NCI-H2171 (cell line): ENCODE data around the gene KSR1.

Experiments used
- DNase-seq: peaks from one replicate; lab custom pipeline; 2025; lab: John Stamatoyannopoulos, UW

Gene KSR1

DNA sequence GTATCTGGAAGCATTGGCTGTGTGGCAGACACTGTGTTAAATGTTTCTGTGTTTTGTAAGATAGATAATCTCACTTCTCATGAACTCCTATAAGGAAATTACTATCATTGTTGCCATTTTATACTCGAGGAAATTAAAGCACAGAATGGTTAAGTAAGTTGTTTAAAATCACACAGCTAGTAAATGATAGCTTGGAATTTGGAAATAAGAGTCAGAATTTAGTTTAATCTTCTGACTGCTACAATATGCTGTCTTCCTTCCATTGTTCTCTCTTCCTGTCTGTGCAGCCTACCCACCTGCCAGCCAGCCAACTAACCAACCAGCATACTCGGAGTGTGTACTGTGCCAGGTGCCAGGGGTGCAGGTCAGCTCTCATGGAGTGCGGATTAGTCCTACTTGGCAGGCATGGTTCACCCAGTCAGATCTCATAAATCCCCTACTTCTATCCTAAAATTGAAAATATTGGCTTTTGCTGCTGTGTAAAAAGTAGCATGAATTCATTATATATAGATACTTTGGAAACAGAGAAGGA is 94.8 kb downstream of the KSR1 start:
- no peak for DNase-seq

- no peak for DNase-seq
Measured at GRCh38 chr17:27551701-27552248, 95.5 kb downstream of the KSR1 start.

DNA sequence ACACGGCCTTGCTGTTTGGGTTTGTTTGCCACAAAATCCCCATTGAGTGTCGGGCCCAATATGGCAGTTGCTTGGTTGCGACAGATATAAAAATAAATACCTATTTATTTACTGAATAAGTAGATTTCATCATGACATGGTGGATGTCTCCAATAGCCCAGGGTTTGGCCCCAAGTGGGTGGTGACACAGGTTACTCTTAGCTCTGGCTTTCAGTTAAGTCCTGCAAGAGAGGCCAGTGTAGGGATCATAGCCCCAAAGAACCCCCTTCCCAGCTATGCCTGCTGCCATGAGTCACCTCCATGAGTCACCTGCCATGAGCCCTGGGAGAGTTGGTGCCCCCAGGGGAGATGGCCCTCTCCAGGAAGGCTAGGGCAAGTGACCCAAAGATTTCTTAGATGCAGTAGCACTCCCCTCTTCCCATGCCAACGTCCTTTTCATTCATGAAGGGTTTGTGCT is 96.1 kb downstream of the KSR1 start:
- DNase-seq = no peak

- DNase-seq = no peak
Measured at GRCh38 chr17:27553019-27553511, 96.8 kb downstream of the KSR1 start.

DNA sequence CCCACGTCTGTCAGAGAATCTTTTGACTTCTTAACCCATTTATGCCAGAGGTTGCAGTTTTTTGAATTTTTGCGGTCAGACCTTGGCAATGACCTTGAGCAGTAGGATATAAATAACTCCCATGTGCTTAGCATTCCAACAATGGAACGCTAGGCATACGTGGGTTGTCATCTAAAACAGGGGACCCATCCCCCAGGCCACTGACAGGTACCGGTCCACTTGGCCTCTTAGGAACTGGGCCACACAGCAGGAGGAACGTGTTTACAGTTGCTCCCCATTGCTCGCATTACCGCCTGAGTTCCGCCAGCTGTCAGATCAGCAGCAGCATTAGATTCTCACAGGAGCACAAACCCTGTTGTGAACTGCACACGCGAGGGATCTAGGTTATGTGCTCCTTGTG is 97.9 kb downstream of the KSR1 start:
- DNase-seq = no peak

DNA sequence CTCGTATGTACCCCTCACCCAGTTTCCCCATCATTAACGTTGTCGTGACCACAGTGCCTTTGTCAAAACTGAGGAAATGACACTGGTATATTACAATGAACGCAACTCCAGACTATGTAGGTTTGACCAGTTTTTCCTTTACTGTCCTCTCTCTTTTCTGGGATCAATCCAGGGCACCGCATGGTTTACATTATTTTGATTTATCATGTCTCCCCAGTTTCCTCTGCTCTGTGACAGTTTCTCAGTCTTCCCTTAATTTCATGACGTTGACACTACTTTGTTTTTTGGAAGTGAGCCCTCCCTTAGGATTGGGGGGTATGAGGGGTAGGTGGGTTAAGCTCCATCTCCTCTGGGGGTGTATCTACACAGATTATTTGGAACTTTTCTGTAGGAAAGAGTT is 98.7 kb downstream of the KSR1 start:
- no peak for DNase-seq

DNA sequence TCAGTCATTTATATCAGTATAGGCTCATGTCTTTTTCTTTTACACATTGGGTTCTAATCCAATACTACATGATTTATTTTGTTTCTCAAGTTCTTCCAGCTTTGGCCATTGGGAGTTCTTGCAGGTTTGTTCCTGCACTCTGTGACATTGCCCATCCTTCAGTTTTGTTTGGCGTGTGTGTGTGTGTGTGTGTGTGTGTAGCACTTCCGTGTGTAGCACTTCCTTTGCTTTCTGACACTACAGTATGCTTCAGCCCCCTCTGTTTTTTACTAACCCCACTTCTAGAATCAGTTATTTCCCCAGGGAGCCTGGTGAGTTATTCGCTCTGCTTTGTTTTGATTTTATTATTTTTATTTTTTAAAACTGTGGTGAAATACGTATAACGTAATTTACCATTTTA is 99.1 kb downstream of the KSR1 start:
- DNase-seq = no peak

- DNase-seq = no peak
Measured at GRCh38 chr17:27558341-27558740, 102.1 kb downstream of the KSR1 start.

DNA sequence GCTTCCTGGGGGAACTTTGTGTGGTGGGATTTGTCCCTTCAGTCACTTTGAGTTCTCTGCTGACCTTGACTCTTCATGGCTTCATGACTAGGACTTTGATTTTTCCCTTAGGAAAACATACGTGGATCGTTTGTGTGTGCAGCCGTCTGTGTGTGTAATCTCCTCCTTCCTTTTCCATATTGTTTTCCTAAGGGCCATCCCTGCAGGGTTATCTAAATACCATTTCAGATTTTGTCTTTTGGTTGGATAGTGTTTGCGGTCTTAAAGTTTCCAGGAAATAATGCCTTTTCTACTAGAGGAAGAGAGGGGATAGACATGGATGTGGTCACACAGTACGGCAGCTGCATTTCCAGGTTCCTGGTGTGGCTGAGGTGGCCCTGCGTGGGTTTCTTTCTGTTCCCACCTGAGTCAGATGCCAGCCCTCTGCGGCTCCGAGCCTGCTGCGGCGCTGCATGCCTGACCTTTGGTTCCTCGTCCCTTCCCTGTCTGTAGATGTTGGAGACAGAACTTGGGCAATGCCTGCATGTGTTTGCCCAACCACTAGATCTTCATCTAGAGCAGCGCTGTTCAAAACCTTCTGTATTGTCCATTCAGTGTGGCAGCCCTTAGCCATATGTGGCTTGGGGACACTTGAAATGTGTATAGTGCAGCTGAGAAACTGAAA is 102.7 kb downstream of the KSR1 start:
- DNase-seq = no peak

- DNase-seq = peak; percentile 87
Measured at GRCh38 chr17:27559506-27560481, 103.5 kb downstream of the KSR1 start.

GRCh38 chr17:27560668-27561067 is 104.4 kb downstream of the KSR1 start:
- no peak for DNase-seq

DNA sequence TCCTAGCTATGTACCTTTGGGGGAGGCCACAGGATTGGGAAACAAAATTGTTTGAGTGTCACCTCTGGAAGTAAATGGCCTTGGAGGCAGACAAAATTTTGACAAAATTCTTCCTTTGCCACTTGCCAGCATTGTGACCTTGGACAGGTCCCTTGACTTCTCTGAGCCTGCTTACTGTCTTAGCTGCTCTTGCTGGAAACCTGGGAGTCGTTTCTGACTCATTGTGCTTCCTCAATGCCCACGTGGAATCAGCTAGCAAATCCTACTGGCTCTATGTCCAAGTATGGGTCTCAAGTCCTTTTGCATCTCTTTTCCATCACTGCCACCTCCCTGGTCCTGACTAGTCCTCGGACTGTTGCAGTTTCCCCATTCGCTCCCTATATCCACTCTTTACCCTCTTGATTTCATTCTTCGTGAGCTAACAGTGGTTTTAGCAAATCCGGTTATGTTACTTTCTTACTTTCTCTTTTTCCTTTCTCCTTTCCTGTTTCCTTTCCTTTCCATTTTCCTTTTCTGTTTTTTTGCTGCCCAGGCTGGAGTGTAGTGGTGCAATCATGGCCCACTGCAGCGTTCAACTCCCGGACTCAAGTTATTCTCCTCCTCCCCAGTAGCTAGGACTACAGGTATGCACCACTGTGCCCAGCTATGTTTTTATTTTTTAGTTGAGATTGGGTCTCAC is 106.7 kb downstream of the KSR1 start:
- DNase-seq = no peak

- DNase-seq = no peak
Measured at GRCh38 chr17:27563532-27563931, 107.3 kb downstream of the KSR1 start.

DNA sequence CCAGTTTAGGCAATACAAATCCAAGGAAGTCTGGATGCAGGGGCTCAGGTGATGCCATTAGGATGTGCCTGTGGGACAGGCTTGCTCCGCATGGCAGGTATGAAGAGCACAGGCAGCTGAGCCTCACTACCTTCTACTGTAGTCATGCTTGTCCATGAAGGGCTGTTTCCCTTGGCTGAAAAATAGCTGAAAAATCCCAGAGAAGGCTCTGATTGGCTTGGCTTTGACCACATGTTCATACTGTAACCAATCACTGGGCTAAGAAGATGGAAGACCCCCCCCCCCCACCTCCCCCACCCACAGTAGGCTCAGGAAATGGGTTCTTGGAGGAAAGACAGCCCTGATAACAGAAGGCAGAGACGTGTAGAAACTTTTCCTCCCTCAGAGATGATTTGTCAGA is 108.2 kb downstream of the KSR1 start:
- no peak for DNase-seq

- no peak for DNase-seq
Measured at GRCh38 chr17:27565874-27566670, 109.8 kb downstream of the KSR1 start.

GRCh38 chr17:27566671-27567562 is 110.7 kb downstream of the KSR1 start:
- no peak for DNase-seq

- DNase-seq = no peak
Measured at GRCh38 chr17:27567563-27567859, 111.3 kb downstream of the KSR1 start.

- DNase-seq = no peak
Measured at GRCh38 chr17:27568216-27568615, 112.0 kb downstream of the KSR1 start.

- no peak for DNase-seq
Measured at GRCh38 chr17:27568811-27569210, 112.6 kb downstream of the KSR1 start.

DNA sequence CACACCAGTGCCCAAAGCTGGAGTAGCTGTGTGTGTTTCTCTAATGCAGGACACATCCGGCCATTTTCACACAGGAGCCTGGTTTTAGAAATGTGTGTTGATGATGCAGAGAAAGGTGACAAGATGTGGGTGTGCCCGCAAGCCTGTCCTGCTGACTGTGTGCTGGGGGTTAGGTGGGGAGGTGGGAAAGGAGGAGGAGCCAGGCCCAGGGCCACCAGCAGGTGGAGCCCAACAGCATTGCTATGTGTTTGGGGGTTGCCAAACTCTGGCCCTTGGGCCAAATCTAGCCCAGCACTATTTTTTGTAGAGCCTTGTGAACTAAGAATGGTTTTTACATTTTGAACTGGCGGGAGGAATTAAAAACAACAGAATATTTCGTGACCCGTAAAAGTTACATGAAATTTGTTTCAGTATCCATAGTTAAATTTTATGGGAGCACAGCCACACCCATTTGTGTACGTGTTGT is 113.0 kb downstream of the KSR1 start:
- DNase-seq = no peak
